Measurements from ENCODE around the gene CD276. TPM values are rescaled to one million over a fixed set of nuclear protein-coding genes. Genes with fewer than 3 reads are reported as not detected.

CD276 gene
- total RNA-seq, 1 experiment from 2014 or later, result 75.4 TPM

- Histone ChIP-seq H3K4me2 (ENCODE audit: low read length) (no peak overlapping the region), H3K9ac (ENCODE audit: low read length) (no peak overlapping the region), H3K4me1 (ENCODE audit: control insufficient read depth in 1 of 2, insufficient read depth in 2 of 2, low read length in 2 of 2) (no peaks in the 10 kb centered on the region), H3K27ac (ENCODE audit: low read depth, low read length) (no peak overlapping the region), H3K27me3 (ENCODE audit: insufficient read depth, low read length) (no peaks in the 10 kb centered on the region), H4K20me1 (ENCODE audit: insufficient read depth) (no peaks in the 10 kb centered on the region), H3K36me3 (ENCODE audit: control insufficient read depth in 1 of 2, insufficient read depth in 2 of 2, low read length in 2 of 2) (no peaks in the 10 kb centered on the region), H3K4me3 (replicated peaks in 1 of 2; ENCODE audit: low read depth in 1 of 2, low read length in 2 of 2) (no peak overlapping the region), H3K79me2 (ENCODE audit: insufficient read depth, low read length) (no peaks in the 10 kb centered on the region), H3K9me3 (ENCODE audit: control insufficient read depth in 1 of 2, insufficient read depth in 1 of 2, low read depth in 1 of 2, low read length in 2 of 2) (no peaks in the 10 kb centered on the region), H3K9me2 (ENCODE audit: insufficient read depth) (no peaks in the 10 kb centered on the region), H2AFZ (ENCODE audit: low read depth, low read length, poor library complexity, severe bottlenecking) (no peak overlapping the region)
- no peak for DNase-seq (ENCODE audit: low read depth, low spot score)
- TF ChIP-seq ATF3 (IDR thresholded peaks at IDR 0.05) (no peak), CTCF (IDR thresholded peaks at IDR 0.05 in 2 of 3, conservative IDR thresholded peaks at IDR 0.05 in 1 of 3; ENCODE audit: borderline replicate concordance in 1 of 3, insufficient read depth in 1 of 3, low read depth in 2 of 3, low read length in 2 of 3) (no peak), SP1 (IDR thresholded peaks at IDR 0.05; ENCODE audit: low read depth) (no peak), CEBPB (IDR thresholded peaks at IDR 0.05; ENCODE audit: low read depth) (no peak), ELF1 (IDR thresholded peaks at IDR 0.05; ENCODE audit: borderline replicate concordance, low read depth) (no peak), MAX (IDR thresholded peaks at IDR 0.05) (no peak), TCF7L2 (IDR thresholded peaks at IDR 0.05; ENCODE audit: borderline replicate concordance, extremely low read depth, insufficient read depth, insufficient read length) (no peak), EZH2 (IDR thresholded peaks at IDR 0.05) (no peak), EGR1 (IDR thresholded peaks at IDR 0.05; ENCODE audit: low read depth) (no peak), CBX3 (IDR thresholded peaks at IDR 0.05; ENCODE audit: low read depth) (no peak), REST (IDR thresholded peaks at IDR 0.05; ENCODE audit: low read depth) (no peak), POLR2A (IDR thresholded peaks at IDR 0.05; ENCODE audit: borderline replicate concordance, extremely low read depth, insufficient read depth, insufficient read length) (no peak), JUND (IDR thresholded peaks at IDR 0.05) (no peak), YY1 (IDR thresholded peaks at IDR 0.05; ENCODE audit: extremely low read depth, insufficient replicate concordance, low read depth, low read length) (no peak), SIN3A (IDR thresholded peaks at IDR 0.05; ENCODE audit: low read depth) (no peak)
- ATAC-seq, result no peak
- ChIA-PET POLR2A (no interaction called here), RAD21 (ENCODE audit: low non-redundant PET in 1 of 2, low total read pairs in 2 of 2, uncharacterized antibody in 2 of 2, unreplicated experiment in 2 of 2) (no interaction called here), CTCF (no interaction called here)
- intact Hi-C loops (cut with micrococcal nuclease), result no loop called here
- BruUV-seq (replicated peaks), result no TSS peak
Measured at GRCh38 chr15:73654659-73655058, 29.5 kb upstream of the CD276 start.

Measured in HCT116 (cell line).